ENCODE measurements around the gene PIK3R5. TPM values are rescaled to one million over a fixed set of nuclear protein-coding genes. Genes with fewer than 3 reads are reported as not detected.

Gene PIK3R5
- total RNA-seq, 1 donor from 2014 or later = 0.90 TPM

- Histone ChIP-seq H3K36me3 (no peaks in the 10 kb centered on the region), H4K20me1 (ENCODE audit: low read depth) (no peaks in the 10 kb centered on the region), H2AFZ (replicated peaks) (no peak overlapping the region), H3K27ac (no peak overlapping the region), H3K27me3 (peaks cover 10% of the 10 kb centered on the region), H3K4me3 (no peak overlapping the region), H3K79me2 (ENCODE audit: low read depth) (no peaks in the 10 kb centered on the region), H3K4me1 (peaks cover 6% of the 10 kb centered on the region), H3K9ac (no peak overlapping the region), H3F3A (ENCODE audit: low read depth) (no peaks in the 10 kb centered on the region), H3K9me3 (ENCODE audit: low read depth) (no peaks in the 10 kb centered on the region), H3K4me2 (no peak overlapping the region)
- H3K9me3 Mint-ChIP-seq = no peaks in the 10 kb centered on the region
- H3K4me1 Mint-ChIP-seq = peaks cover 3% of the 10 kb centered on the region
- no peak for DNase-seq (ENCODE audit: low spot score)
- H3K4me3 Mint-ChIP-seq = no peak overlapping the region
- H3K27ac Mint-ChIP-seq = no peak overlapping the region
- peaks cover 12% of the 10 kb centered on the region for H3K27me3 Mint-ChIP-seq (ENCODE audit: insufficient read depth, low read depth)
- TF ChIP-seq EZH2 (IDR thresholded peaks at IDR 0.05) = no peak
- TF ChIP-seq CTCF (IDR thresholded peaks at IDR 0.05) = no peak
- no peak for TF ChIP-seq EZH2phosphoT487 (IDR thresholded peaks at IDR 0.05)
- H3K36me3 Mint-ChIP-seq = no peaks in the 10 kb centered on the region
Observed at GRCh38 chr17:8953156-8953885, 12.2 kb downstream of the PIK3R5 start.

GRCh38 chr17:8952191-8952590, 13.3 kb downstream of the PIK3R5 start:
- Histone ChIP-seq H3K9ac (no peak overlapping the region), H3K4me1 (peaks cover 6% of the 10 kb centered on the region), H2AFZ (replicated peaks) (no peak overlapping the region), H3K79me2 (ENCODE audit: low read depth) (no peaks in the 10 kb centered on the region), H3K27me3 (peaks cover 10% of the 10 kb centered on the region), H4K20me1 (ENCODE audit: low read depth) (no peaks in the 10 kb centered on the region), H3F3A (ENCODE audit: low read depth) (no peaks in the 10 kb centered on the region), H3K4me2 (no peak overlapping the region), H3K4me3 (no peak overlapping the region), H3K27ac (no peak overlapping the region), H3K36me3 (no peaks in the 10 kb centered on the region), H3K9me3 (ENCODE audit: low read depth) (no peaks in the 10 kb centered on the region)
- no peak for TF ChIP-seq EZH2phosphoT487 (IDR thresholded peaks at IDR 0.05)
- TF ChIP-seq EZH2 (IDR thresholded peaks at IDR 0.05) = no peak
- TF ChIP-seq CTCF (IDR thresholded peaks at IDR 0.05) = no peak
- Mint-ChIP-seq H3K36me3 (no peaks in the 10 kb centered on the region), H3K27me3 (ENCODE audit: insufficient read depth, low read depth) (peaks cover 12% of the 10 kb centered on the region), H3K9me3 (peaks cover 3% of the 10 kb centered on the region), H3K4me3 (no peak overlapping the region), H3K4me1 (peaks cover 3% of the 10 kb centered on the region), H3K27ac (no peak overlapping the region)
- no peak for DNase-seq (ENCODE audit: low spot score)

- H3K27me3 ChIP-seq = peaks cover 10% of the 10 kb centered on the region
- H3K36me3 ChIP-seq = no peaks in the 10 kb centered on the region
- peaks cover 6% of the 10 kb centered on the region for H3K4me1 ChIP-seq
- Mint-ChIP-seq H3K4me1 (peaks cover 3% of the 10 kb centered on the region), H3K36me3 (no peaks in the 10 kb centered on the region), H3K9me3 (peaks cover 5% of the 10 kb centered on the region), H3K4me3 (no peak overlapping the region), H3K27me3 (ENCODE audit: insufficient read depth, low read depth) (peaks cover 14% of the 10 kb centered on the region), H3K27ac (no peak overlapping the region)
- TF ChIP-seq CTCF (IDR thresholded peaks at IDR 0.05) (no peak), EZH2phosphoT487 (IDR thresholded peaks at IDR 0.05) (no peak), EZH2 (IDR thresholded peaks at IDR 0.05) (no peak)
- H3K79me2 ChIP-seq (ENCODE audit: low read depth) = no peaks in the 10 kb centered on the region
- no peaks in the 10 kb centered on the region for H4K20me1 ChIP-seq (ENCODE audit: low read depth)
- H2AFZ ChIP-seq (replicated peaks) = no peak overlapping the region
- H3K4me2 ChIP-seq = no peak overlapping the region
- no peaks in the 10 kb centered on the region for H3K9me3 ChIP-seq (ENCODE audit: low read depth)
- no peak for DNase-seq (ENCODE audit: low spot score)
- no peak overlapping the region for H3K9ac ChIP-seq
- no peaks in the 10 kb centered on the region for H3F3A ChIP-seq (ENCODE audit: low read depth)
- no peak overlapping the region for H3K4me3 ChIP-seq
- no peak overlapping the region for H3K27ac ChIP-seq
Observed at GRCh38 chr17:8951206-8951605, 14.3 kb downstream of the PIK3R5 start.
